CD4-positive, alpha-beta memory T cell (primary cell): ENCODE data around the gene ACAP2. TPM values are rescaled to one million over a fixed set of nuclear protein-coding genes. Genes with fewer than 3 reads are reported as not detected.
"Not testable (repeated sequence)": the region's sequence is repeated elsewhere in the genome, so short reads cannot be mapped to it uniquely, and the experiment has no call there.

Experiments
- CTCF ChIA-PET: fragments of 350-600 bp; sonication (Branson Sonifier 250); formaldehyde crosslinking; loops from one replicate; lab custom pipeline; 2021; ENCODE audit warnings: inconsistent platforms; ENCODE audit not compliant: partially characterized antibody; lab: Charles Lee
- POLR2A ChIA-PET: fragments of 350-600 bp; sonication (Branson Sonifier 250); formaldehyde crosslinking; loops from one replicate; lab custom pipeline; 2021; ENCODE audit not compliant: partially characterized antibody; lab: Charles Lee
- DNase-seq, 5 donors: peaks; one replicate each; pipeline versions ENCODE4 v3.0.0 to v3.0.0-alpha.2; 2020 to 2022; ENCODE audit warnings: mixed read lengths in 1 of 5
- H3K27ac ChIP-seq: one replicate; pipeline ENCODE4 v1.7.0; 2013; ENCODE audit warnings: low read depth, low read length
- H3K27me3 ChIP-seq: 2 replicates; pipeline ENCODE4 v1.7.0; 2013; ENCODE audit warnings: mild to moderate bottlenecking, low read length, moderate library complexity; ENCODE audit not compliant: insufficient read depth
- H3K36me3 ChIP-seq: 2 replicates; pipeline ENCODE4 v1.7.0; 2013; ENCODE audit warnings: mild to moderate bottlenecking, low read length, moderate library complexity; ENCODE audit not compliant: insufficient read depth
- H3K4me1 ChIP-seq: 2 replicates; pipeline ENCODE4 v1.7.0; 2013; ENCODE audit warnings: mild to moderate bottlenecking, low read length, moderate library complexity; ENCODE audit not compliant: insufficient read depth
- H3K4me3 ChIP-seq, 2 donors: one replicate each; pipeline ENCODE4 v1.7.0; 2013; ENCODE audit warnings: low read length in 2 of 2, mild to moderate bottlenecking in 1 of 2
- H3K9me3 ChIP-seq, 2 donors: one replicate each; pipeline ENCODE4 v1.7.0; 2013; ENCODE audit warnings: low read length in 2 of 2, control low read depth in 1 of 2; ENCODE audit not compliant: control insufficient read depth in 1 of 2
- H3K27ac Mint-ChIP-seq, 7 donors: one replicate each; pipeline ENCODE4 v1.8.0; 2020 to 2021; ENCODE audit warnings: mixed read lengths in 7 of 7, mild to moderate bottlenecking in 6 of 7, inconsistent platforms in 3 of 7, moderate library complexity in 3 of 7
- H3K27me3 Mint-ChIP-seq, 2 donors: one replicate each; pipeline ENCODE4 v1.8.0; 2020 to 2021; ENCODE audit warnings: mixed read lengths in 2 of 2
- H3K36me3 Mint-ChIP-seq, 2 donors: one replicate each; pipeline ENCODE4 v1.8.0; 2020 to 2021; ENCODE audit warnings: mixed read lengths in 2 of 2, inconsistent platforms in 1 of 2, mild to moderate bottlenecking in 1 of 2
- H3K4me1 Mint-ChIP-seq, 4 donors: one replicate each; pipeline ENCODE4 v1.8.0; 2020 to 2021; ENCODE audit warnings: mixed read lengths in 4 of 4, mild to moderate bottlenecking in 1 of 4
- H3K4me3 Mint-ChIP-seq, 8 donors: one replicate each; pipeline ENCODE4 v1.8.0; 2020 to 2021; ENCODE audit warnings: mixed read lengths in 8 of 8, mild to moderate bottlenecking in 7 of 8, moderate library complexity in 6 of 8, inconsistent platforms in 3 of 8
- H3K9me3 Mint-ChIP-seq, 8 donors: one replicate each; pipeline ENCODE4 v1.8.0; 2020 to 2021; ENCODE audit warnings: mixed read lengths in 8 of 8, mild to moderate bottlenecking in 5 of 8, inconsistent platforms in 3 of 8, moderate library complexity in 1 of 8
- intact Hi-C: fragments of 100-400 bp; cut with micrococcal nuclease; formaldehyde crosslinking; loops from one replicate; pipeline ENCODE4 v1.15.1; 2023
- polyA plus RNA-seq, 2 donors: library from polyadenylated mRNA; unstranded; fragments of 300-500 nt; fragmentation: Illumina TruSeq; gene quantifications; one replicate each; pipeline ENCODE4 v1.2.3, GENCODE V29; 2021
- total RNA-seq, 2 experiments: library from RNA; stranded (reverse); gene quantifications; one replicate each; pipeline ENCODE4 v1.2.3, GENCODE V29; 2021

ACAP2 gene
- total and polyA plus RNA-seq, 4 experiments from 2014 or later: 40.9 to 73.5 (median 63.1) TPM

- CTCF ChIA-PET: no interaction called here
Measured at GRCh38 chr3:195466251-195466650, 23.4 kb upstream of the ACAP2 start.

GRCh38 chr3:195462922-195463321 lies 20.1 kb upstream of the ACAP2 start:
- POLR2A ChIA-PET, DNase-seq, CTCF ChIA-PET, H3K27ac ChIP-seq, H3K27me3 ChIP-seq, H3K4me3 Mint-ChIP-seq, intact Hi-C loops, H3K36me3 Mint-ChIP-seq, H3K27ac Mint-ChIP-seq, H3K36me3 ChIP-seq, H3K9me3 ChIP-seq, H3K4me3 ChIP-seq, H3K9me3 Mint-ChIP-seq, H3K27me3 Mint-ChIP-seq: not testable (repeated sequence)
- H3K4me1 ChIP-seq: peaks cover 12% of the 10 kb centered on the region
- H3K4me1 Mint-ChIP-seq: peaks cover 5 to 14% (median 10%) of the 10 kb centered on the region in 4 donors

More at GRCh38 chr3:195466251-195466650, 23.4 kb upstream of the ACAP2 start:
- no peak overlapping the region for H3K27ac ChIP-seq
- peaks cover 0 to 8% of the 10 kb centered on the region in 2 donors for H3K36me3 Mint-ChIP-seq
- no peaks in the 10 kb centered on the region for H3K27me3 ChIP-seq
- peaks cover 0 to 21% (median 18%) of the 10 kb centered on the region in 8 donors for H3K9me3 Mint-ChIP-seq
- intact Hi-C loops: no loop called here
- DNase-seq: no peak
- peaks cover 0 to 3% (median under 1%) of the 10 kb centered on the region in 4 donors for H3K4me1 Mint-ChIP-seq
- peaks cover 0 to 10% of the 10 kb centered on the region in 2 donors for H3K9me3 ChIP-seq
- no peaks in the 10 kb centered on the region for H3K36me3 ChIP-seq
- H3K27me3 Mint-ChIP-seq: peaks cover 0 to 1% of the 10 kb centered on the region in 2 donors
- H3K27ac Mint-ChIP-seq: no peak overlapping the region
- no peaks in the 10 kb centered on the region for H3K4me1 ChIP-seq
- POLR2A ChIA-PET: no interaction called here
- H3K4me3 Mint-ChIP-seq: no peak overlapping the region
- no peak overlapping the region for H3K4me3 ChIP-seq

GRCh38 chr3:195462308-195462610 lies 19.4 kb upstream of the ACAP2 start:
- Histone ChIP-seq H3K27ac (no peak overlapping the region), H3K9me3 (no peaks in the 10 kb centered on the region), H3K4me3 (no peak overlapping the region), H3K36me3 (no peaks in the 10 kb centered on the region), H3K27me3 (no peaks in the 10 kb centered on the region), H3K4me1 (peaks cover 13% of the 10 kb centered on the region)
- intact Hi-C loops: no loop called here
- H3K4me3 Mint-ChIP-seq: no peak overlapping the region
- no peak overlapping the region for H3K27ac Mint-ChIP-seq
- H3K27me3 Mint-ChIP-seq: no peaks in the 10 kb centered on the region
- POLR2A ChIA-PET: no interaction called here
- CTCF ChIA-PET: no interaction called here
- no peak for DNase-seq
- H3K36me3 Mint-ChIP-seq: no peaks in the 10 kb centered on the region
- peaks cover 0 to 2% (median 0%) of the 10 kb centered on the region in 8 donors for H3K9me3 Mint-ChIP-seq
- H3K4me1 Mint-ChIP-seq: peaks cover 5 to 16% (median 10%) of the 10 kb centered on the region in 4 donors

- Histone ChIP-seq H3K9me3 (no peaks in the 10 kb centered on the region), H3K27me3 (no peaks in the 10 kb centered on the region), H3K4me3 (no peak overlapping the region), H3K4me1 (peaks cover 13% of the 10 kb centered on the region), H3K27ac (no peak overlapping the region), H3K36me3 (no peaks in the 10 kb centered on the region)
- ChIA-PET POLR2A (no interaction called here), CTCF (no interaction called here)
- H3K27me3 Mint-ChIP-seq: no peaks in the 10 kb centered on the region
- no peak overlapping the region for H3K4me3 Mint-ChIP-seq
- H3K36me3 Mint-ChIP-seq: no peaks in the 10 kb centered on the region
- peaks cover 5 to 16% (median 10%) of the 10 kb centered on the region in 4 donors for H3K4me1 Mint-ChIP-seq
- intact Hi-C loops: no loop called here
- no peak for DNase-seq
- peaks cover 0 to under 1% (median 0%) of the 10 kb centered on the region in 8 donors for H3K9me3 Mint-ChIP-seq
- H3K27ac Mint-ChIP-seq: no peak overlapping the region
Measured at GRCh38 chr3:195461594-195462307, 18.9 kb upstream of the ACAP2 start.

GRCh38 chr3:195460091-195460713 lies 17.4 kb upstream of the ACAP2 start:
- peak overlapping the region in 1 of 8 donors; percentile 55 for H3K4me3 Mint-ChIP-seq
- POLR2A ChIA-PET: interaction anchor here (2.1 kb wide), 1 partner anchor 17 kb away, joined by 10 read pairs; the partner anchor contains the start of gene ACAP2

GRCh38 chr3:195458316-195458717 lies 15.5 kb upstream of the ACAP2 start:
- no peaks in the 10 kb centered on the region for H3K27me3 ChIP-seq
- no peak overlapping the region for H3K27ac ChIP-seq
- intact Hi-C loops: loop anchor here (1.0 kb wide), 2 partner anchors 15 to 187 kb away; partner anchors contain the start of genes ACAP2 and XXYLT1
- peaks cover 0 to 3% of the 10 kb centered on the region in 2 donors for H3K27me3 Mint-ChIP-seq
- DNase-seq: peak in 4 of 5 donors; percentile 43 to 59 (median 50)
- peaks cover 0 to 7% (median under 1%) of the 10 kb centered on the region in 8 donors for H3K9me3 Mint-ChIP-seq
- peaks cover 7 to 25% (median 15%) of the 10 kb centered on the region in 4 donors for H3K4me1 Mint-ChIP-seq
- H3K4me1 ChIP-seq: peaks cover 13% of the 10 kb centered on the region
- no peaks in the 10 kb centered on the region for H3K9me3 ChIP-seq
- ChIA-PET POLR2A (interaction anchor here (1.2 kb wide), 1 partner anchor 17 kb away, joined by 4 read pairs; no protein-coding TSS in a partner anchor), CTCF (no interaction called here)
- H3K36me3 Mint-ChIP-seq: peaks cover 0 to 4% of the 10 kb centered on the region in 2 donors
- no peaks in the 10 kb centered on the region for H3K36me3 ChIP-seq
- H3K4me3 Mint-ChIP-seq: peak overlapping the region; percentile 20 to 78 (median 76)
- peak overlapping the region; percentile 45 to 92 (median 91) for H3K27ac Mint-ChIP-seq
- H3K4me3 ChIP-seq: no peak overlapping the region

More at GRCh38 chr3:195460091-195460713, 17.4 kb upstream of the ACAP2 start:
- Histone ChIP-seq H3K36me3 (no peaks in the 10 kb centered on the region), H3K4me1 (peaks cover 13% of the 10 kb centered on the region), H3K9me3 (no peaks in the 10 kb centered on the region), H3K27me3 (no peaks in the 10 kb centered on the region), H3K27ac (no peak overlapping the region), H3K4me3 (no peak overlapping the region)
- Mint-ChIP-seq H3K36me3 (no peaks in the 10 kb centered on the region), H3K27me3 (no peaks in the 10 kb centered on the region), H3K27ac (peak overlapping the region in 1 of 7 donors; percentile 29), H3K4me1 (peaks cover 7 to 25% (median 11%) of the 10 kb centered on the region in 4 donors), H3K9me3 (no peaks in the 10 kb centered on the region)
- intact Hi-C loops: no loop called here
- DNase-seq: no peak
- CTCF ChIA-PET: interaction anchor here (0.7 to 2.2 kb wide), 3 partner anchors 121 to 189 kb away, joined by 3 to 6 read pairs (median 3); partner anchors contain the start of gene XXYLT1

GRCh38 chr3:195455789-195456188 lies 13.0 kb upstream of the ACAP2 start:
- Histone ChIP-seq H3K9me3 (no peaks in the 10 kb centered on the region), H3K4me1 (peaks cover 13% of the 10 kb centered on the region), H3K36me3 (no peaks in the 10 kb centered on the region), H3K4me3 (no peak overlapping the region), H3K27me3 (no peaks in the 10 kb centered on the region), H3K27ac (no peak overlapping the region)
- H3K36me3 Mint-ChIP-seq: peaks cover 0 to 4% of the 10 kb centered on the region in 2 donors
- no peak overlapping the region for H3K4me3 Mint-ChIP-seq
- no peak for DNase-seq
- peaks cover 0 to 3% of the 10 kb centered on the region in 2 donors for H3K27me3 Mint-ChIP-seq
- POLR2A ChIA-PET: no interaction called here
- peaks cover 7 to 28% (median 16%) of the 10 kb centered on the region in 4 donors for H3K4me1 Mint-ChIP-seq
- H3K27ac Mint-ChIP-seq: peak overlapping the region in 1 of 7 donors; percentile 17
- CTCF ChIA-PET: interaction anchor here (1.1 kb wide), 1 partner anchor 9 kb away, joined by 3 read pairs; no protein-coding TSS in a partner anchor
- peaks cover 0 to 7% (median under 1%) of the 10 kb centered on the region in 8 donors for H3K9me3 Mint-ChIP-seq
- intact Hi-C loops: no loop called here
